ENCODE measurements around the gene SGF29.
"Not testable (repeated sequence)": the region's sequence is repeated elsewhere in the genome, so short reads cannot be mapped to it uniquely, and the experiment has no call there.

Gene SGF29

DNA sequence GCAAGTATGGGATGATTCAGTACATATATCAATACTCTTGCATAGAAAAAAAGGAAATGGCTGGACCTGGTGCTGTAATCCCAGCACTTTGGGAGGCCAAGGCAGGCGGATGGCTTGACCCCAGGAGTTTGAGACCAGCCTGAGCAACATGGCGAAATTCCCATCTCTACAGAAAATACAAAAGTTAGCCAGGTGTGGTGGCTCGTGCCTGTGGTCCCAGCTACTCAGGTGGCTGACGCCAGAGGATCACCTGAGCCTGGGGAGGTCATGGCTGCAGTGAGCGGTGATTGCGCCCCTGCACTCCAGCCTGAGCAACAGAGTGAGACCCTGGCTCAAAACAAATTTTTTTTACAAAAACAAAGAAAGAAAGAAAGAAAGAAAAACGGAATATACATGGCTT, 7.1 kb upstream of the SGF29 start:
- Mint-ChIP-seq H3K36me3 (no peaks in the 10 kb centered on the region), H3K4me3 (no peak overlapping the region), H3K27ac (no peak overlapping the region), H3K4me1 (no peaks in the 10 kb centered on the region), H3K9me3 (no peaks in the 10 kb centered on the region)
- ATAC-seq: no peak
- no peak for DNase-seq (ENCODE audit: low spot score in 2 of 2)

DNA sequence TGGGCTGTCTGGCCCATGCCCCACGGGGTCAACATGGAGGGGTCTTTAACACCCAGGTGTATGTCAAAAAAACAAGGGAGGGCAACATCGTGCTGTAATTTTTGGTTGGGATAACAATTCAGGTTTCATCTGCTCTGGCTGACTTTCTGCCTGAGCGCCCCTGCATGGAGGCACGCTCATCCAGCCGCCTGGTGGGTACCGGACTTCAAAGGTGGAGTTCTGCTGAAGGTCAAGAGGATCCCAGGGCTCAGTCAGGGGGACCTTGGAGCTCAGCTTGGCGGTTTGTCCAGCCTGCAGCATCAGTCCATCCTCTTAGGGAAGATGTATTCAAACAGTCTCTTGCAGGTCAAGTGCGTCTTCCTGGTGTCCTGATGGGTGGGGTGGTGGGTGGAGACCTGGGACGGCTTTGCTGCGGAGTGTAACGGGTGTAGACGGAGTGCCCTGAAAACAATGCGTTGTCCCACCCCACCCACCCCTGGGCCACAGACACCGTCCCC, 5.4 kb upstream of the SGF29 start:
- no peak for ATAC-seq
- H3K9me3 Mint-ChIP-seq: no peaks in the 10 kb centered on the region
- DNase-seq (ENCODE audit: low spot score in 2 of 2): no peak
- no peak overlapping the region for H3K4me3 Mint-ChIP-seq
- no peaks in the 10 kb centered on the region for H3K36me3 Mint-ChIP-seq
- H3K27ac Mint-ChIP-seq: no peak overlapping the region
- H3K4me1 Mint-ChIP-seq: no peaks in the 10 kb centered on the region

- H3K4me1 Mint-ChIP-seq: peaks cover 2% of the 10 kb centered on the region
- no peak overlapping the region for H3K4me3 Mint-ChIP-seq
- no peak overlapping the region for H3K27ac Mint-ChIP-seq
- H3K36me3 Mint-ChIP-seq: peaks cover 9% of the 10 kb centered on the region
- no peaks in the 10 kb centered on the region for H3K9me3 Mint-ChIP-seq
- DNase-seq (ENCODE audit: low spot score in 2 of 2) (no peak), ATAC-seq (no peak)
Measured at GRCh38 chr16:28549301-28549899, 4.3 kb upstream of the SGF29 start.

DNA sequence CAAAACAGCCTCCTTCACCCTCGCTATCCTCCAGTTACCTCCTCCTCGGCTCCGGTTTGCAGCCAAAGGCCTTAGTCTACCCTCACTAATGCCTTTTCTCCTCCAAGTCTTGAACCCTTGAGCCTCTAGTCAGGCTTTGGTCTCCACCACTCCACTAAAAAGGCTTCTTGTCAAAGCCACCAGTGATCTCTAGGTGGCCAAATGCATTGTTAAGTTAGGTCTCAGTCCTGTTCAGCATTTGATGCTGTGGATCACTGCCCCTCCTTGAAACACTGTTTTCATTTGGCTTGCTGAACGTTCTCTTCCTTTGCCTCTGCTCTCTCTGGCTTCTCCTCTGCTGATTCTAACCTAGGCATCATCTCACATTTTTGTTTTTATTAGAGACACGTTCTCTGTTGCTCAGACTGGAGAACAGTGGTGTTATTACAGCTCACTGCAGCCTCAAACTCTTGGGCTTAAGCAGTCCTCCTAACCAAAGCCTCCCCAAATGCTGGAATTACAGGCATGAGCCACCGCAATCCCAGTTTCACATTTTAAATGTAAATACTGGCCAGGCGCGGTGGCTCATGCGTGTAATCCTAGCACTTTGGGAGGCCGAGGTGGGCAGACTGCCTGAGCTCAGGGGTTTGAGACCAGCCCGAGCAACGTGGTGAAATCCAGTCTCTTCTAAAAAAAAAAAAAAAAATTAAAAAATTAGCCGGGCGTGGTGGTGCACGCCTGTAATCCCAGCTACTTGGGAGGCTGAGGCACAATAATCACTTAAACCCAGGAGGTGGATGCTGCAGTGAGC, 1.1 kb downstream of the SGF29 start:
- Mint-ChIP-seq H3K36me3 (peaks cover 46% of the 10 kb centered on the region), H3K4me1 (peaks cover 29% of the 10 kb centered on the region), H3K4me3 (peak overlapping the region; percentile 73), H3K27ac (peak overlapping the region; percentile 60), H3K9me3 (no peaks in the 10 kb centered on the region)
- no peak for ATAC-seq
- no peak for DNase-seq (ENCODE audit: low spot score in 2 of 2)

- Mint-ChIP-seq H3K36me3 (peaks cover 52% of the 10 kb centered on the region), H3K27ac (no peak overlapping the region), H3K9me3 (no peaks in the 10 kb centered on the region), H3K4me3 (peak overlapping the region; percentile 73), H3K4me1 (peaks cover 29% of the 10 kb centered on the region)
- no peak for DNase-seq (ENCODE audit: low spot score in 2 of 2)
- ATAC-seq: peak; percentile 69
Measured at GRCh38 chr16:28555561-28555960, 1.8 kb downstream of the SGF29 start.

GRCh38 chr16:28556914-28557320, 3.2 kb downstream of the SGF29 start:
- peak overlapping the region; percentile 43 for H3K27ac Mint-ChIP-seq
- peaks cover 52% of the 10 kb centered on the region for H3K36me3 Mint-ChIP-seq
- DNase-seq (ENCODE audit: low spot score in 2 of 2) (no peak), ATAC-seq (no peak)
- peaks cover 29% of the 10 kb centered on the region for H3K4me1 Mint-ChIP-seq
- H3K9me3 Mint-ChIP-seq: no peaks in the 10 kb centered on the region
- no peak overlapping the region for H3K4me3 Mint-ChIP-seq

DNA sequence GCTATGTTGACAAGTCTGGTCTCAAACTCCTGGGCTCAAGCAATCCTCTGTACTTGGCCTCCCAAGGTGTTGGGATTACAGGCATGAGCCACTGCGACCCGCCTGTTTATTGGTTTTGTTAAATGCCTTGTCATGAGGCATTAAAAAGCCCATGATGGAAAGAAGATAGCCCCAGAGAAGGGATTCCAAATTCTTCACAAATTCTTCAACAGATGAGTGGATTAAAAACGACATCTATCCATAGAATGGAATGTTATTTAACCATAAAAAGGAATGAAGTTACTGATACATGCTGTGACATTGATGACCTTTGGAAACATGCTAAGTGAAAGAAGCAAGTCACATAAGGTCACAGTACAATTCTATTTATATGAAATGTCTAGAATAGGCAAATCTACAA, 4.7 kb downstream of the SGF29 start:
- Mint-ChIP-seq H3K9me3 (no peaks in the 10 kb centered on the region), H3K4me1 (peaks cover 36% of the 10 kb centered on the region), H3K27ac (no peak overlapping the region)

GRCh38 chr16:28561557-28562187, 8.0 kb downstream of the SGF29 start:
- peaks cover 36% of the 10 kb centered on the region for H3K4me1 Mint-ChIP-seq
- peaks cover 37% of the 10 kb centered on the region for H3K36me3 Mint-ChIP-seq
- DNase-seq (ENCODE audit: low spot score in 2 of 2) (no peak), ATAC-seq (no peak)
- no peak overlapping the region for H3K4me3 Mint-ChIP-seq
- peak overlapping the region; percentile 36 for H3K27ac Mint-ChIP-seq
- peaks cover 3% of the 10 kb centered on the region for H3K9me3 Mint-ChIP-seq

More for the DNA sequence above, 4.7 kb downstream of the SGF29 start:
- no peak for ATAC-seq
- no peak overlapping the region for H3K4me3 Mint-ChIP-seq
- DNase-seq (ENCODE audit: low spot score in 2 of 2): no peak
- peaks cover 51% of the 10 kb centered on the region for H3K36me3 Mint-ChIP-seq

DNA sequence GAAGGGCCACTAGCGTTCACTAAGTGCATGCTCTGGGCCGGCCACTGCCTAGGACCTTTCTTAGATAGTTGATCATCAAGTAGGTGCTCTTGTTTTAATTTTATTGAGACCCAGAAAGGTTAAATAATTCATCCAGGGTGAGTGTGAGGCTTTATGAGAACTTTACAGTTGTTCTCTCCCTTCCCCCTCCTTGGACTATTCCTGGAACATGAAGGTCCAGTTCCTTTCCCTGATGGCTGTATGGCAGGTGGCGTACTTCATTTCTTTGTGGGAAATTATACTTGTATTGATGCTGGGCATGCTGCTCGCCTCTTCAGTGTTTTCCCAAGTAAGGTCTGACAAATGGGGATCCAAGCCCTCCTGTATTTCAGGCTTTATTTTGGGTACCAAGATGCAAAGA, 8.5 kb downstream of the SGF29 start:
- no peak overlapping the region for H3K4me3 Mint-ChIP-seq
- H3K36me3 Mint-ChIP-seq: peaks cover 32% of the 10 kb centered on the region
- DNase-seq (ENCODE audit: low spot score in 2 of 2) (no peak), ATAC-seq (no peak)
- H3K4me1 Mint-ChIP-seq: peaks cover 33% of the 10 kb centered on the region
- peaks cover 3% of the 10 kb centered on the region for H3K9me3 Mint-ChIP-seq
- H3K27ac Mint-ChIP-seq: no peak overlapping the region

- H3K4me3 Mint-ChIP-seq: no peak overlapping the region
- ATAC-seq (no peak), DNase-seq (ENCODE audit: low spot score in 2 of 2) (no peak)
- H3K9me3 Mint-ChIP-seq: peaks cover 6% of the 10 kb centered on the region
- peaks cover 22% of the 10 kb centered on the region for H3K36me3 Mint-ChIP-seq
- no peak overlapping the region for H3K27ac Mint-ChIP-seq
- H3K4me1 Mint-ChIP-seq: peaks cover 36% of the 10 kb centered on the region
Measured at GRCh38 chr16:28563218-28563617, 9.5 kb downstream of the SGF29 start.

DNA sequence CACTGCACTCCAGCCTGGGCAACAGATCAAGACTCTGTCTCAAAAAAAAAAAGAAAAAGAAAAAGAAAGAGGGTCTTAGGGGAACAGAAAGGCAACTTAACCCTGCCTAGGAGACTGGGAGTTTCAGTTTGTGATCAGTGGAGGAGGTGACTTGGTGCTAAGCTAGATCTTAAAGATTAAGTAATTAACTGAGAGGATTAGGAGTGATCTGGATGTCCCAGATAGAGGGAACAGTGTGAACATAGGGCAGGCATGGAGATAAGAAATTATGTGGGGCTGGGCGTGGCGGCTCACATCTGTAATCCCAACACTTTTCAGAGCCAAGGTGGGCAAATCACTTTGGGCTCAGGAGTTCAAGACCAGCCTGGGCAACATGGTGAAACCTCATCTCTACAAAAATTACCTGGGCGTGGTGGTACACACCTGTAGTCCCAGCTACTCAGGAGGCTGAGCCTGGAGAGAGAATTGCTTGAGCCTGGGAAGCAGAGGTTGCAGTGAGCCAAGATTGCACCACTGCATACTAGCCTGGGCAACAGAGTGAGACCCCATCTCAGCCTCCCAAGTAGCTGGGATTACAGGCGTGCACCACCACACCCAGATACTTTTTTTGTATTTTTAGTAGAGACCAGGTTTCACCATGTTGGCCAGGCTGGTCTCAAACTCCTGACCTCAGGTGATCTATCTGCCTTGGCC, 12.7 kb downstream of the SGF29 start:
- not testable (repeated sequence) for H3K9me3 Mint-ChIP-seq; H3K4me3 Mint-ChIP-seq; ATAC-seq; DNase-seq (ENCODE audit: low spot score in 2 of 2); H3K27ac Mint-ChIP-seq; H3K36me3 Mint-ChIP-seq
- peaks cover 41% of the 10 kb centered on the region for H3K4me1 Mint-ChIP-seq

GRCh38 chr16:28567292-28567691, 13.6 kb downstream of the SGF29 start:
- Mint-ChIP-seq H3K4me1 (peaks cover 41% of the 10 kb centered on the region), H3K9me3 (peaks cover 6% of the 10 kb centered on the region), H3K27ac (no peak overlapping the region), H3K4me3 (no peak overlapping the region), H3K36me3 (no peaks in the 10 kb centered on the region)
- ATAC-seq (no peak), DNase-seq (ENCODE audit: low spot score in 2 of 2) (no peak)

GRCh38 chr16:28569021-28569420, 15.3 kb downstream of the SGF29 start:
- no peak overlapping the region for H3K4me3 Mint-ChIP-seq
- ATAC-seq (no peak), DNase-seq (ENCODE audit: low spot score in 2 of 2) (no peak)
- peaks cover 6% of the 10 kb centered on the region for H3K9me3 Mint-ChIP-seq
- H3K27ac Mint-ChIP-seq: no peak overlapping the region
- H3K4me1 Mint-ChIP-seq: peaks cover 43% of the 10 kb centered on the region
- no peaks in the 10 kb centered on the region for H3K36me3 Mint-ChIP-seq

DNA sequence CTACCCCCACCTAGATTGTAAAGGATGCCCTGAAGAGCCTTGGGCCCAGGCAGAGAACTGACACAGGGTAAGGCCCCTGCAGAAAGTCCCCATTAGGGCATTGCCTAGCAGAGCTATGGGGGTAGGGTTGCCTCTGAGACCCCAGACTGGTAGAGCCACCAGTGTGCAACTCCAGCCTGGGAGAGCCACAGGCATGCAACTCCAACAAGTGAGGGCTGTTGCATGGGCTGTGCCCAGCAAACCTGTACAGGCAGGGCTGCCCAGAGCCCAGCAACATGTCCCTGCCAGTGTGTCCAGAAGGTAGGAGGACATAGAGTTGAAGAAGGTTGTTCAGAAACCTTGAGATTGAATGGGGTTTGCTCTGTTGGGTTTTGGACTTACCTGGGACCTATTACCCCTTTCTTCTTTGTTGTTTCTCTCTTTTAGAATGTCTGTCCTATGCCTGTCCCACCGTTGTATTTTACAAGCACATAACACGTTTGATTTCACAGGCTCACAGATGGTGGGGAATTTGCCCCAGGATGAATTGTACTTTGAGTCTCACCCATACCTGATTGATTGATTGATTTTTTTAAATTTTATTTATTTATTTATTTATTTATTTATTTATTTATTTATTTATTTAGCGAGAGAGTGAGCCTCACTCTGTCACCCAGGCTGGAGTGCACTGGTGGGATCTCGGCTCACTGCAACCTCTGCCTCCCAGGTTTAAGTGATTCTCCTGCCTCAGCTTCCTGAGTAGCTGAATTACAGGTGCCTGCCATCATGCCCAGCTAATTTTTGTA, 16.4 kb downstream of the SGF29 start:
- H3K27ac Mint-ChIP-seq: no peak overlapping the region
- H3K9me3 Mint-ChIP-seq: peaks cover 6% of the 10 kb centered on the region
- H3K4me1 Mint-ChIP-seq: peaks cover 36% of the 10 kb centered on the region
- no peak overlapping the region for H3K4me3 Mint-ChIP-seq
- no peaks in the 10 kb centered on the region for H3K36me3 Mint-ChIP-seq
- DNase-seq (ENCODE audit: low spot score in 2 of 2): no peak
- peak; percentile 16 for ATAC-seq

All from stimulated activated effector memory CD8-positive, alpha-beta T cell treated with anti-CD3 and anti-CD28 coated beads, Interleukin-12 subunit alpha, Interleukin-12 subunit beta, amount 100 ng/mL, for 72 hours (primary cell).